Neural progenitor cell (in vitro differentiated cells): ENCODE measurements around the gene BDH1. TPM values are rescaled to one million over a fixed set of nuclear protein-coding genes. Genes with fewer than 3 reads are reported as not detected.

Experiments
- DNase-seq: peaks from one replicate; pipeline ENCODE4 v3.0.0-alpha.2; 2016; ENCODE audit warnings: low spot score
- H2AFZ ChIP-seq: fragments of 200-600 bp; sonication (generic); replicated peaks from 2 replicates; pipeline ENCODE4 v1.6.1; 2016; ENCODE audit warnings: antibody characterized with exemption
- H3F3A ChIP-seq: fragments of 200-600 bp; sonication (generic); 2 replicates; pipeline ENCODE4 v1.6.1; 2016; ENCODE audit warnings: antibody characterized with exemption, low read depth
- H3K27ac ChIP-seq: fragments of 200-600 bp; sonication (generic); 2 replicates; pipeline ENCODE4 v1.5.1; 2016; ENCODE audit warnings: mild to moderate bottlenecking
- H3K27me3 ChIP-seq: fragments of 200-600 bp; sonication (generic); 2 replicates; pipeline ENCODE4 v1.6.1; 2016; ENCODE audit warnings: mild to moderate bottlenecking, moderate library complexity
- H3K36me3 ChIP-seq: fragments of 200-600 bp; sonication (generic); 2 replicates; pipeline ENCODE4 v1.5.1; 2016
- H3K4me1 ChIP-seq: fragments of 200-600 bp; sonication (generic); 2 replicates; pipeline ENCODE4 v1.6.1; 2016; ENCODE audit warnings: mixed run types
- H3K4me2 ChIP-seq: fragments of 200-600 bp; sonication (generic); 2 replicates; pipeline ENCODE4 v1.6.1; 2016
- H3K4me3 ChIP-seq: fragments of 200-600 bp; sonication (generic); 2 replicates; pipeline ENCODE4 v1.5.1; 2016
- H3K79me2 ChIP-seq: fragments of 200-600 bp; sonication (generic); 2 replicates; pipeline ENCODE4 v1.6.1; 2016; ENCODE audit warnings: low read depth
- H3K9ac ChIP-seq: fragments of 200-600 bp; sonication (generic); 2 replicates; pipeline ENCODE4 v1.6.1; 2016
- H3K9me3 ChIP-seq: fragments of 200-600 bp; sonication (generic); 2 replicates; pipeline ENCODE4 v1.5.1; 2016; ENCODE audit warnings: low read depth
- H4K20me1 ChIP-seq: fragments of 200-600 bp; sonication (generic); 2 replicates; pipeline ENCODE4 v1.6.1; 2016; ENCODE audit warnings: low read depth
- H3K27ac Mint-ChIP-seq: 3 replicates; pipeline ENCODE4 v1.8.0; 2021; ENCODE audit warnings: mixed read lengths
- H3K27me3 Mint-ChIP-seq: 2 replicates; pipeline ENCODE4 v1.8.0; 2022; ENCODE audit warnings: low read depth, mild to moderate bottlenecking, inconsistent platforms, moderate library complexity, mixed read lengths; ENCODE audit not compliant: insufficient read depth
- H3K36me3 Mint-ChIP-seq: 3 replicates; pipeline ENCODE4 v1.8.0; 2021; ENCODE audit warnings: mixed read lengths
- H3K4me1 Mint-ChIP-seq: 3 replicates; pipeline ENCODE4 v1.8.0; 2021; ENCODE audit warnings: mixed read lengths
- H3K4me3 Mint-ChIP-seq: 3 replicates; pipeline ENCODE4 v1.8.0; 2021; ENCODE audit warnings: mild to moderate bottlenecking, moderate library complexity, mixed read lengths
- H3K9me3 Mint-ChIP-seq: 3 replicates; pipeline ENCODE4 v1.8.0; 2020; ENCODE audit warnings: mixed read lengths
- CTCF ChIP-seq: fragments of 200-600 bp; sonication (generic); IDR thresholded peaks from 2 replicates; pipeline ENCODE4 v1.5.1; 2017; ENCODE audit warnings: antibody characterized with exemption, mild to moderate bottlenecking
- EZH2 ChIP-seq: fragments of 200-600 bp; sonication (generic); IDR thresholded peaks from 2 replicates; pipeline ENCODE4 v1.6.1; 2017; ENCODE audit warnings: antibody characterized with exemption, mild to moderate bottlenecking, moderate library complexity
- EZH2phosphoT487 ChIP-seq: fragments of 200-600 bp; sonication (generic); IDR thresholded peaks from 2 replicates; pipeline ENCODE4 v1.6.1; 2017; ENCODE audit warnings: antibody characterized with exemption
- total RNA-seq: library from RNA; depleted of rRNA; stranded (reverse); fragments of >200 nt; gene quantifications from 2 replicates; pipeline ENCODE4 v1.2.3, GENCODE V29; 2015; ENCODE audit warnings: low replicate concordance

The BDH1 gene
- total RNA-seq, 1 donor from 2014 or later: 19.4 TPM

DNA sequence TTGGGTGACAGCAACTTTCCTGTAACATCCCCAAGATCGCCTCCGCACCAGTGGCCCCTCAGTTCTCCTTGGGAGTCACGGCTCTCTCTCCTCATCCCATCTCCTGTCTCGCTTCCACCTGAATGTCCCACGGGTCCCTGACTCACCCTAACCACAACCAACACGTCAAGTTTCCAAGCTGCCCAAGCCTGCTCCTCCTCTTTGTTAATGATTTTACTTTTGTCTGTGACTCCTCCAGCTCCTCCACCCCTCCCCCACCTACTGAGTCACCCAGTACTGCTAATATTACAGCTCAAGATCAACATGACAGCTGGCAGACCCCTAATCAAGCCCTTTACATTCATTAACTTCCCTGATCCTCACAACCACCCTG is 39.3 kb downstream of the BDH1 start:
- Histone ChIP-seq H3K9me3 (no peaks in the 10 kb centered on the region), H3K79me2 (no peaks in the 10 kb centered on the region), H3K9ac (no peak overlapping the region), H3K4me1 (no peaks in the 10 kb centered on the region), H3K4me2 (no peak overlapping the region), H3F3A (peaks cover 14% of the 10 kb centered on the region), H3K27me3 (no peaks in the 10 kb centered on the region), H3K36me3 (no peaks in the 10 kb centered on the region), H2AFZ (no peak overlapping the region), H3K4me3 (no peak overlapping the region), H4K20me1 (no peaks in the 10 kb centered on the region), H3K27ac (no peak overlapping the region)
- no peak for DNase-seq
- Mint-ChIP-seq H3K4me1 (peaks cover 28% of the 10 kb centered on the region), H3K27ac (peak overlapping the region; percentile 40), H3K36me3 (peaks cover 1% of the 10 kb centered on the region), H3K4me3 (no peak overlapping the region), H3K9me3 (no peaks in the 10 kb centered on the region), H3K27me3 (peaks cover 5% of the 10 kb centered on the region)
- TF ChIP-seq CTCF (no peak), EZH2phosphoT487 (no peak), EZH2 (no peak)

DNA sequence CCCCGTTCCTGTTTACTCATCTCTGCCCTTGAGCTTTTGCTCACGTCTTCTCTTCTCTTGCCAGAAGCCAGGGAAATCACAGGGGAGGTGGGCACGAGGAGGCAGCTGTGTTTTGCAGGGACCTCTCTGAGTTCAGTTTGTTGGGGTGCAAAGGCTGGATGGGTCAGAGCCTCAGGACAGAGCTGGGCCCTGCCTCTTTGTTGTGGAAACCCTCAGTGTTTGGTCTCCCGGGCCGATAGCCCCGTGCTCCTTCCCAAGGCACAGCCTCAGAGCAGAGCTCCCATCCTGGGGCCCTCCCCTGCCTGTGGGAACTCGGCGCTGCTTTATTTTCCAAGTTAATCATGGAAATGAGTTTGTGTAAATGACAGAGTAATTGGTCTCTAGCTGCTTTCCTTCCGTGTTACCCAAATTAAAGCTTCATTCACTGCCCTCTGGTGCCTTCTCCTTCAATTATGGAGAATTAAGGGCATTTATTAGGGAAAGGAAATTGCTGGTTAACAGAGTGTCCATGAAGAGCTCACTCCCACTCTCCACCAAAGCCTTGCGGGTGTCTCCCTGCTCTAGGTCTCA is 40.9 kb downstream of the BDH1 start:
- TF ChIP-seq EZH2 (no peak), EZH2phosphoT487 (no peak), CTCF (no peak)
- Mint-ChIP-seq H3K36me3 (peaks cover 1% of the 10 kb centered on the region), H3K27me3 (peaks cover 4% of the 10 kb centered on the region), H3K4me3 (no peak overlapping the region), H3K27ac (no peak overlapping the region), H3K9me3 (no peaks in the 10 kb centered on the region), H3K4me1 (peaks cover 12% of the 10 kb centered on the region)
- H3K36me3 ChIP-seq: no peaks in the 10 kb centered on the region
- H3K9me3 ChIP-seq: no peaks in the 10 kb centered on the region
- H3K27ac ChIP-seq: no peak overlapping the region
- peaks cover under 1% of the 10 kb centered on the region for H3F3A ChIP-seq
- peaks cover 1% of the 10 kb centered on the region for H3K4me1 ChIP-seq
- no peaks in the 10 kb centered on the region for H3K27me3 ChIP-seq
- H3K79me2 ChIP-seq: no peaks in the 10 kb centered on the region
- no peak overlapping the region for H2AFZ ChIP-seq
- H3K4me3 ChIP-seq: no peak overlapping the region
- H3K9ac ChIP-seq: no peak overlapping the region
- no peak overlapping the region for H3K4me2 ChIP-seq
- no peaks in the 10 kb centered on the region for H4K20me1 ChIP-seq
- DNase-seq: no peak

- H3K27ac Mint-ChIP-seq: no peak overlapping the region
- TF ChIP-seq CTCF (no peak), EZH2phosphoT487 (no peak), EZH2 (no peak)
- H3K27ac ChIP-seq: no peak overlapping the region
Measured at GRCh38 chr3:197513953-197514785, 41.6 kb downstream of the BDH1 start.

More at GRCh38 chr3:197513953-197514785, 41.6 kb downstream of the BDH1 start:
- Histone ChIP-seq H3K4me3 (no peak overlapping the region), H3K36me3 (no peaks in the 10 kb centered on the region), H3K27me3 (no peaks in the 10 kb centered on the region), H3K4me1 (peaks cover 6% of the 10 kb centered on the region), H3K4me2 (no peak overlapping the region), H2AFZ (no peak overlapping the region), H3K9me3 (no peaks in the 10 kb centered on the region), H3K79me2 (no peaks in the 10 kb centered on the region), H4K20me1 (no peaks in the 10 kb centered on the region), H3K9ac (no peak overlapping the region), H3F3A (no peaks in the 10 kb centered on the region)
- Mint-ChIP-seq H3K4me3 (no peak overlapping the region), H3K27me3 (peaks cover 5% of the 10 kb centered on the region), H3K36me3 (peaks cover 1% of the 10 kb centered on the region), H3K4me1 (peaks cover 15% of the 10 kb centered on the region), H3K9me3 (no peaks in the 10 kb centered on the region)
- DNase-seq: no peak
